ENCODE results near the gene DPAGT1.

GRCh38 chr11:119116601-119117000 is 14.9 kb upstream of the DPAGT1 start:
- no peak for TF ChIP-seq CTCF (IDR thresholded peaks at IDR 0.05)
- TF ChIP-seq POLR2A (IDR thresholded peaks at IDR 0.05) = no peak

Measured in esophagus squamous epithelium (tissue), 4 donors.